Keratinocyte (primary cell): ENCODE measurements around the gene C16orf46.

ENCODE experiments used
- CTCF ChIP-seq, 3 experiments: IDR thresholded peaks in 1 of 3; conservative IDR thresholded peaks in 1 of 3; optimal IDR thresholded peaks in 1 of 3; 2 replicates in 2 of 3; 3 replicates in 1 of 3; pipeline versions ENCODE3 to v1.5.1; 2011; ENCODE audit warnings: low read length in 3 of 3, mild to moderate bottlenecking in 3 of 3, moderate library complexity in 2 of 3, control low read depth in 1 of 3, inconsistent platforms in 1 of 3; ENCODE audit not compliant: insufficient read depth in 2 of 3; ENCODE audit errors: extremely low read depth in 1 of 3
- EZH2 ChIP-seq: IDR thresholded peaks from one replicate; pipeline ENCODE4 v1.6.1; 2012; ENCODE audit warnings: inconsistent platforms, mild to moderate bottlenecking, low read length, moderate library complexity

DNA sequence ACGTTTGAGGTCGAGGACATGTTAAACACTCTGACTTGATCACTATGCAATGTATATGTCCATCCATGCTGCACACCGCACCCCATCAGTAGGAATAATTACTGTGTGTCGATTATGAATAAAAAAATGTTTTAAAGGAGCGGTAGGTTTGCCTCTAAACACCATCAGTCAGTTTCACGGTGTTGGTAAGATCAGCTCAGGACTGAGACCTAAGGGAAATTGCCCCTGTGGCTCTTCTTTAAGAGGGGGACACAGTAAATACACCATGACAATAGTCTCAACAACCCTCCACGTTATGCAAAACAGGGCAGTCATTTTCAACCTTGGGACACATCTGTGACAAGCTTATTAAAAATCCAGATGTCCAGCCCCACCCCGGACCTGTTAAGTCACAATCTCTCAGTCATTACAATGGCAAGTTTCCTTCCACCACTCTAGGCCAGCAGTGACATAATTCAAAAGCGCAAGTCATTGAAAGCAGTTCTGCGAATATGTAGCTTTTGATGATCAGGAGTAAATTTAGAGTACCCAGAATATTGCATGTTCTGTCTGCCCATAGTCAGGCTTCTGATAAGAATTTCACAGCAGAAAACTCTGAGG is 40.2 kb downstream of the C16orf46 start:
- TF ChIP-seq CTCF (optimal IDR thresholded peaks at IDR 0.05 in 1 of 3, IDR thresholded peaks at IDR 0.05 in 1 of 3, conservative IDR thresholded peaks at IDR 0.05 in 1 of 3; ENCODE audit: extremely low read depth in 1 of 3, insufficient read depth in 2 of 3, low read length in 3 of 3) (no peak), EZH2 (no peak)
